Endometrial microvascular endothelial cells (primary cell): Measurements from ENCODE around the gene RNF220. TPM values are rescaled to one million over a fixed set of nuclear protein-coding genes. Genes with fewer than 3 reads are reported as not detected.

Experiments
- in situ Hi-C: cut with HindIII; loops from 2 replicates; pipeline ENCODE4 v1.10.0; 2017; ENCODE audit warnings: low sequenced_read_pairs, low pct_unique_long_range_greater_than_20kb; ENCODE audit errors: inconsistent ontology term
- total RNA-seq: library from RNA; depleted of rRNA; stranded (reverse); fragments of >200 nt; gene quantifications from one replicate; pipeline ENCODE4 v1.2.3, GENCODE V29; 2015; ENCODE audit errors: inconsistent ontology term

Gene RNF220
- total RNA-seq, 1 donor from 2014 or later = 112 TPM

GRCh38 chr1:44536357-44537209, 131.5 kb downstream of the RNF220 start:
- in situ Hi-C loops = no loop called here

- in situ Hi-C loops = no loop called here
Measured at GRCh38 chr1:44537538-44537937, 132.5 kb downstream of the RNF220 start.

GRCh38 chr1:44537956-44538355, 132.9 kb downstream of the RNF220 start:
- in situ Hi-C loops = no loop called here

- in situ Hi-C loops = no loop called here
Measured at GRCh38 chr1:44539991-44540730, 135.1 kb downstream of the RNF220 start.

GRCh38 chr1:44542420-44543063, 137.5 kb downstream of the RNF220 start:
- in situ Hi-C loops = no loop called here

GRCh38 chr1:44543064-44543744, 138.1 kb downstream of the RNF220 start:
- in situ Hi-C loops = no loop called here

GRCh38 chr1:44543786-44544185, 138.7 kb downstream of the RNF220 start:
- in situ Hi-C loops = no loop called here

- in situ Hi-C loops = no loop called here
Measured at GRCh38 chr1:44544960-44545359, 139.9 kb downstream of the RNF220 start.

- in situ Hi-C loops = no loop called here
Measured at GRCh38 chr1:44545961-44546360, 140.9 kb downstream of the RNF220 start.

GRCh38 chr1:44546403-44547053, 141.5 kb downstream of the RNF220 start:
- in situ Hi-C loops = no loop called here

- in situ Hi-C loops = no loop called here
Measured at GRCh38 chr1:44547361-44547760, 142.3 kb downstream of the RNF220 start.

GRCh38 chr1:44547837-44548236, 142.8 kb downstream of the RNF220 start:
- in situ Hi-C loops = no loop called here

GRCh38 chr1:44549510-44549909, 144.5 kb downstream of the RNF220 start:
- in situ Hi-C loops = no loop called here

GRCh38 chr1:44553127-44553758, 148.2 kb downstream of the RNF220 start:
- in situ Hi-C loops = no loop called here

GRCh38 chr1:44553771-44554170, 148.7 kb downstream of the RNF220 start:
- in situ Hi-C loops = no loop called here

GRCh38 chr1:44554706-44555105, 149.7 kb downstream of the RNF220 start:
- in situ Hi-C loops = no loop called here

- in situ Hi-C loops = no loop called here
Measured at GRCh38 chr1:44557778-44558177, 152.7 kb downstream of the RNF220 start.

GRCh38 chr1:44558883-44559282, 153.8 kb downstream of the RNF220 start:
- in situ Hi-C loops = no loop called here
